ENCODE measurements around the gene AANAT.

AANAT gene

DNA sequence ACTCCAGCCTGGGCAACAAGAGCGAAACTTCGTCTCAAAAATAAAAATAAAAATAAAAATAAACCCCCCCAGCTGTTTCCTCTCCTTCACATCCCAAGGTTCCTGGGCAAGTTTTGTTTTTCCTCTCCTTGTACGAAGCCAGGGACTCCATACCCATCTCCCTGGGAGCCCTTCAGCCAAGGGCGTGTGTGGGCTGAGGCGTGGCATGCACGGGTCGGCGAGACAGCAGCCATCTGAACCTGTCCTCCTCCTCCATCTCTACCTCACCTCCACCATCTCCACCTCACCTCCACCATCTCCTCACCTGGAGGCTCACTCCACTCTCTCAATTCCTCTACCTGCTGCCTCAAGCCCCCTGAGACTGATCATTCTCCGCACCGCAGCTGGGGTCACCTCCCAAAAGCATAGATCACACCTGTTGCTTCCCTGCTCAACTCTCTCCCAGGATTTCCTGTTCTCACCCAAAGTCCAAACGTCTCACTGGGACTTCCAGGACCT, 16.9 kb downstream of the AANAT start:
- DNase-seq (ENCODE audit: low spot score): no peak
- in situ Hi-C loops (cut with MboI; ENCODE audit: low pct_unique_long_range_greater_than_20kb, low sequenced_read_pairs, unreplicated experiment): no loop called here
- TF ChIP-seq, protein P1, sequence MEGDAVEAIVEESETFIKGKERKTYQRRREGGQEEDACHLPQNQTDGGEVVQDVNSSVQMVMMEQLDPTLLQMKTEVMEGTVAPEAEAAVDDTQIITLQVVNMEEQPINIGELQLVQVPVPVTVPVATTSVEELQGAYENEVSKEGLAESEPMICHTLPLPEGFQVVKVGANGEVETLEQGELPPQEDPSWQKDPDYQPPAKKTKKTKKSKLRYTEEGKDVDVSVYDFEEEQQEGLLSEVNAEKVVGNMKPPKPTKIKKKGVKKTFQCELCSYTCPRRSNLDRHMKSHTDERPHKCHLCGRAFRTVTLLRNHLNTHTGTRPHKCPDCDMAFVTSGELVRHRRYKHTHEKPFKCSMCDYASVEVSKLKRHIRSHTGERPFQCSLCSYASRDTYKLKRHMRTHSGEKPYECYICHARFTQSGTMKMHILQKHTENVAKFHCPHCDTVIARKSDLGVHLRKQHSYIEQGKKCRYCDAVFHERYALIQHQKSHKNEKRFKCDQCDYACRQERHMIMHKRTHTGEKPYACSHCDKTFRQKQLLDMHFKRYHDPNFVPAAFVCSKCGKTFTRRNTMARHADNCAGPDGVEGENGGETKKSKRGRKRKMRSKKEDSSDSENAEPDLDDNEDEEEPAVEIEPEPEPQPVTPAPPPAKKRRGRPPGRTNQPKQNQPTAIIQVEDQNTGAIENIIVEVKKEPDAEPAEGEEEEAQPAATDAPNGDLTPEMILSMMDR (IDR thresholded peaks at IDR 0.05; ENCODE audit: extremely low read depth, insufficient read depth, missing control alignments): no peak

DNA sequence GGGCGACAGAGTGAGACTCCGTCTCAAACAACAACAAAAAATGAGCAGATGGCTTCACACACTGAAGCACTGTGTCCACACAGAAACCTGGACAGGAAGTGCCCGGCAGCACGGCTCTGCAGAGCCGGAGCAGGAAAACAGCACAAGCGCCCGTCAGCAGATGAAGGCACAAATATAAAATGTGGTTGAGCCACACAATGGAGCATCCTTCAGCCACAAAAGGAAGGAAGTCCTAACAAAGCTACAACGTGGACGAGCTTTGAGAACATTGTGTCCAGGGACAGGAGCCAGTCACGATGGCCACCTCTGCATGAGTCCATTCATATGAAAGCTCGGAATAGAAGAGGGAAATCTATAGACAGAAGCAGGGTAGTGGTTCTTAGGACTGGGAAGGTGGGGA, 18.2 kb downstream of the AANAT start:
- no peak for DNase-seq (ENCODE audit: low spot score)
- in situ Hi-C loops (cut with MboI; ENCODE audit: low pct_unique_long_range_greater_than_20kb, low sequenced_read_pairs, unreplicated experiment): no loop called here
- TF ChIP-seq, protein P1 (IDR thresholded peaks at IDR 0.05; ENCODE audit: extremely low read depth, insufficient read depth, missing control alignments): no peak

DNA sequence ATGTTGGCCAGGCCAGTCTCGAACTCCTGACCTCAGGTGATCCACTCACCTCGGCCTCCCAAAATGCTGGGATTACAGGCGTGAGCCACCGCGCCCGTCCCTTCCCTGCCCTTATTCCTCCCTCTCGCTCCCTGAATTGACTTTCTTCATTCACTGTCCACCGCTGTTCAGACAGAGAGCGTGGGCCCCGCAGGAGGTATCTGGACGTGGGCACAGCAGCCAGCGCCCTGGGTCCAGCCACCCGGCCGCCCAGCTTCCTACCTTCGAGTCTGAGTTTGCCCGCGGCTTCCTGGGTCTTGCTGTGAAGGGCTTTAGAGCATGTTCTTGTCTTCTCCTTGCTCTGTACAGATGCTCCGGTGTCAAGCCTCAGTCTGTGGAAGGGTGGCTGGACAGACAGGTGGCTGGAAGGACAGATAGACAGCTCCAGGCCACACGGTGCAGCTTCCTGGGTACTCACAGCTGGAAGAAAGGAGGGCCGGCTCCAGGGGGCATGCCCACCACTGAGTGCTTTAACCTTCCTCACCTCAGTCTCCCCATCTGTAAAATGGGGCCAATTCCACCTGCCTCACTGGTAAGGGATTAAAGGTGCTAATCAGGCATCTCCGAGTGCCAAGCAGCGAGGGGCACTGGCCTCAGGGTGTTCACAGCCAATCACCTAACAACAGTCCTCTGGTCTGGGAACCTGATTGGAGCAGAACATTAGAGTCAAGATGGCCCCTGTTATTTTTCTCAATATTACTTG, 20.2 kb downstream of the AANAT start:
- TF ChIP-seq, protein P1 (IDR thresholded peaks at IDR 0.05; ENCODE audit: extremely low read depth, insufficient read depth, missing control alignments): no peak
- in situ Hi-C loops (cut with MboI; ENCODE audit: low pct_unique_long_range_greater_than_20kb, low sequenced_read_pairs, unreplicated experiment): no loop called here
- DNase-seq (ENCODE audit: low spot score): no peak

DNA sequence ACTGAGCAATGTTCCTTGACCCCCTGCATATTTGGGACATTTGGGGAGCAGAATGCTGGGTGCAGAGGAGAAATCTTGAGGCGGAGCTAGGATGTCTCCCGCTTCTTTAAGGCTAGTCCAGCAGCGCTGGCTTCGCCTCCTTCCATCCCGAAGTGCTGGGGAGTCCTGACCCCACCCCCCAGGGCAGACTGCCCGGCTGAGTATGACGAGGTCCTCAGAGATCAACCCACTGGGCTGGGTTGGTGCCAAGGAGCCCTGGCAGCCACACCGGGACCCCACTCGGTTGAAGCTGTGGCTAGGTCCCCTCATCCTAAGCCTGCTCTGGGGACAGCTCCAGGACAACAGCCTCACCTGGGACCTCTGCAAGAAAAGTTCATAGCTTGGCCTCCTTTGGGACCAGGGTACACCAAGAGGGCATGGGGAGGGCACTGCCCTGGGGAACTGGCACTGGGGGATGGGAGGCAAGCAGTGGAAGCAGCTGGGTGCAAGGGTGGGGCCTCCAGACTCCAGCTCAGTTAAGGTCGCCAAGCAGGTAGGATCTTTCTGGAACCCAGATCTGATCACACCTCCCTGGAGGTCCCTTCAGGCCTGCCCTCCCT, 22.8 kb downstream of the AANAT start:
- in situ Hi-C loops (cut with MboI; ENCODE audit: low pct_unique_long_range_greater_than_20kb, low sequenced_read_pairs, unreplicated experiment): no loop called here
- TF ChIP-seq, protein P1 (IDR thresholded peaks at IDR 0.05; ENCODE audit: extremely low read depth, insufficient read depth, missing control alignments): no peak
- DNase-seq (ENCODE audit: low spot score): no peak

DNA sequence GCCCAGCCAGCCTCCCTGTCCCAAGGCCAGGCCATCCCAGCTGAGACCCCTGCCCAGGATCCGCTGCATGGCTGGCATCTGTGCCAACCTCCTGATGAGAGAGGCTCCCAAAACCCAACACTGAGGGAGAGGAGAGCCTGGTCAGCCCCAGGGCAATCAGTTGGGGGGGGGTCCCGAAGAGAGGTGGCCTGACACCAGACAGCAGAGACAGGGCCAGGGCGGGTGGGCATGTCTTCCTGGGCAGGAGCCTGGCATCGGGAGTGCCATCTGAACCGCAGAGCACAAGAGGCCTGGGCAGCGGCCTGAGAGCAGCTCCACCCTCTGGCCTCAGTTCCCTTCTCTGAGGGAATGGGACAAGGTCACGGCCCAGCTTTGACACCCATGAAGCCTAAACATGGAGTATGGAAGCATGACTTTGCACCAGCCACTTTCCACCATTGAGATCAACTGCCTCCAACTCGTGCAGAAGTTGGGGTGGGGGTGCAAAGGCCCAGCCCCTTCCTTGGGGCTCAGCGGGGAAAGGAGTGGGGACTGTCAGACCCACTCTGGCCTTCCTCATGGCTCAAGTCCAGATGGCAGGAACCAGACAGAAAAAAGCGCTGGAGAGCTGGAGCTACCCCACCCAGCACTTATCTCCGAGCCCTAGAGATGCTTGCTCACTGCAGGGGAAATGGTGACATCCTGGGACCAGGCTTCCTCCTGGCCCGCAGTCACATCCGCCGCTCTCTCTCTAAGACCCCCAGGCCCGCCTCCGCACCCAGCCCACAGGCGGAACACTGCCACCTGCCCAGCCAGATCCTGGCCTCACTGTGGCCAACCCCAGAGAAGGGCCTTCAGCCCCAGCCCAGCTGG, 24.1 kb downstream of the AANAT start:
- in situ Hi-C loops (cut with MboI; ENCODE audit: low pct_unique_long_range_greater_than_20kb, low sequenced_read_pairs, unreplicated experiment): no loop called here
- no peak for DNase-seq (ENCODE audit: low spot score)
- TF ChIP-seq, protein P1 (IDR thresholded peaks at IDR 0.05; ENCODE audit: extremely low read depth, insufficient read depth, missing control alignments): no peak
